ENCODE results near the gene VPS11. TPM values are rescaled to one million over a fixed set of nuclear protein-coding genes. Genes with fewer than 3 reads are reported as not detected.

The VPS11 gene
- total RNA-seq, 4 donors from 2014 or later = 26.3 to 72.6 (median 37.2) TPM

GRCh38 chr11:119108146-119108856, 40.7 kb downstream of the VPS11 start:
- Histone ChIP-seq H3K4me1 (peaks cover 5 to 40% (median 10%) of the 10 kb centered on the region in 4 donors), H3K4me3 (peak overlapping the region; percentile 81 to 96 (median 86)), H3K36me3 (peaks cover 0 to 32% (median 0%) of the 10 kb centered on the region in 3 donors), H3K9me3 (no peaks in the 10 kb centered on the region), H3K27me3 (no peaks in the 10 kb centered on the region), H3K27ac (peak overlapping the region; percentile 85 to 91 (median 88))
- DNase-seq = peak; percentile 63 to 78 (median 64)
- TF ChIP-seq, protein P1, sequence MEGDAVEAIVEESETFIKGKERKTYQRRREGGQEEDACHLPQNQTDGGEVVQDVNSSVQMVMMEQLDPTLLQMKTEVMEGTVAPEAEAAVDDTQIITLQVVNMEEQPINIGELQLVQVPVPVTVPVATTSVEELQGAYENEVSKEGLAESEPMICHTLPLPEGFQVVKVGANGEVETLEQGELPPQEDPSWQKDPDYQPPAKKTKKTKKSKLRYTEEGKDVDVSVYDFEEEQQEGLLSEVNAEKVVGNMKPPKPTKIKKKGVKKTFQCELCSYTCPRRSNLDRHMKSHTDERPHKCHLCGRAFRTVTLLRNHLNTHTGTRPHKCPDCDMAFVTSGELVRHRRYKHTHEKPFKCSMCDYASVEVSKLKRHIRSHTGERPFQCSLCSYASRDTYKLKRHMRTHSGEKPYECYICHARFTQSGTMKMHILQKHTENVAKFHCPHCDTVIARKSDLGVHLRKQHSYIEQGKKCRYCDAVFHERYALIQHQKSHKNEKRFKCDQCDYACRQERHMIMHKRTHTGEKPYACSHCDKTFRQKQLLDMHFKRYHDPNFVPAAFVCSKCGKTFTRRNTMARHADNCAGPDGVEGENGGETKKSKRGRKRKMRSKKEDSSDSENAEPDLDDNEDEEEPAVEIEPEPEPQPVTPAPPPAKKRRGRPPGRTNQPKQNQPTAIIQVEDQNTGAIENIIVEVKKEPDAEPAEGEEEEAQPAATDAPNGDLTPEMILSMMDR (IDR thresholded peaks at IDR 0.05) = no peak
- peak; percentile 15 to 29 for TF ChIP-seq POLR2A (IDR thresholded peaks at IDR 0.05)

DNA sequence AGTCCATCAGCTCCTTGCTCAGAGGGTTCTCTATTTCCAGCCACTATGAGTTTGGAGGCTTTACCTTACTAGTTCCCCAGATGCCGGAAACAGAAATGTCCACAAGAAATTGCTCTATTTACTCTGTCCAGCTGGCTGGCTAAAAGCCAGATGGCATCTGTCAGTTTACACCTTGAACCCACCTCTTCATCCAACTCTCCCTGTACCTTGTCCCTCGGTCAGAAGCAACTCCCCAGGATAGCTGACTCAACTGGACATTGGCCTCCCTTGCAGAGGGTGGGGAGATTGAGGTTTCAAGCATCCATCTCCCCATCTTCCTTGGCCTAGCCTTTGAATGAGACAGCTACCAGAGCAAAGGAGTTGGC, 41.2 kb downstream of the VPS11 start:
- peak in 2 of 3 donors; percentile 68 to 85 for DNase-seq
- no peak for TF ChIP-seq POLR2A (IDR thresholded peaks at IDR 0.05)
- TF ChIP-seq, protein P1 (IDR thresholded peaks at IDR 0.05) = no peak
- Histone ChIP-seq H3K4me1 (peaks cover 5 to 38% (median 10%) of the 10 kb centered on the region in 4 donors), H3K9me3 (no peaks in the 10 kb centered on the region), H3K27me3 (no peaks in the 10 kb centered on the region), H3K4me3 (peak overlapping the region in 3 of 4 donors; percentile 81 to 90 (median 83)), H3K27ac (peak overlapping the region; percentile 85 to 91 (median 88)), H3K36me3 (peaks cover 0 to 38% (median 0%) of the 10 kb centered on the region in 3 donors)

GRCh38 chr11:119109843-119110242, 42.2 kb downstream of the VPS11 start:
- no peak for TF ChIP-seq POLR2A (IDR thresholded peaks at IDR 0.05)
- TF ChIP-seq, protein P1 (IDR thresholded peaks at IDR 0.05) = no peak
- no peaks in the 10 kb centered on the region for H3K27me3 ChIP-seq
- peaks cover 5 to 38% (median 10%) of the 10 kb centered on the region in 4 donors for H3K4me1 ChIP-seq
- H3K9me3 ChIP-seq = no peaks in the 10 kb centered on the region
- peaks cover 0 to 48% (median 0%) of the 10 kb centered on the region in 3 donors for H3K36me3 ChIP-seq
- DNase-seq = peak in 1 of 3 donors; percentile 18
- H3K4me3 ChIP-seq = peak overlapping the region in 1 of 4 donors; percentile 90
- H3K27ac ChIP-seq = no peak overlapping the region

DNA sequence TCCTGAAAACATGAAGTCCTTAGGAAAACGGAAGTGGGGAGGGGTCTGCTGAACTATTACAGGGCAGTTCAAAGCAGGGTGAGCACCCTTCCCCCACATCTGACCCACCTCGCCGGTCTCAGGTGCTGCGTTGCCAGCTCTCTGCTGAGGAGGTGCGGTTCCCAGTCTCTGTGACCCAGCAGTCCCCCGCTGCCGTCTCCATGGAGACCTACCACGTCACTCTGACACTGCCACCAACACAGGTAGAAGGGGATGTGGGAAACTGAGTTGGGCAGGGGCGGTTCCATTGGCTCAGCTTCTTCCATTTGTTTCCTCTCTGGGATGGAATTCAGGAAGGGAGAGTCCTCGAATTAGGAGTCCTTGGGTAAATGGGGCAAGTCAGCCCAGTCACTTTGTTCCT, 42.8 kb downstream of the VPS11 start:
- DNase-seq = peak in 1 of 3 donors; percentile 16
- H3K9me3 ChIP-seq = no peaks in the 10 kb centered on the region
- H3K36me3 ChIP-seq = peaks cover 0 to 52% (median 0%) of the 10 kb centered on the region in 3 donors
- H3K27me3 ChIP-seq = no peaks in the 10 kb centered on the region
- no peak for TF ChIP-seq POLR2A (IDR thresholded peaks at IDR 0.05)
- TF ChIP-seq, protein P1 (IDR thresholded peaks at IDR 0.05) = no peak
- H3K4me1 ChIP-seq = peaks cover 5 to 38% (median 10%) of the 10 kb centered on the region in 4 donors
- no peak overlapping the region for H3K27ac ChIP-seq
- no peak overlapping the region for H3K4me3 ChIP-seq

DNA sequence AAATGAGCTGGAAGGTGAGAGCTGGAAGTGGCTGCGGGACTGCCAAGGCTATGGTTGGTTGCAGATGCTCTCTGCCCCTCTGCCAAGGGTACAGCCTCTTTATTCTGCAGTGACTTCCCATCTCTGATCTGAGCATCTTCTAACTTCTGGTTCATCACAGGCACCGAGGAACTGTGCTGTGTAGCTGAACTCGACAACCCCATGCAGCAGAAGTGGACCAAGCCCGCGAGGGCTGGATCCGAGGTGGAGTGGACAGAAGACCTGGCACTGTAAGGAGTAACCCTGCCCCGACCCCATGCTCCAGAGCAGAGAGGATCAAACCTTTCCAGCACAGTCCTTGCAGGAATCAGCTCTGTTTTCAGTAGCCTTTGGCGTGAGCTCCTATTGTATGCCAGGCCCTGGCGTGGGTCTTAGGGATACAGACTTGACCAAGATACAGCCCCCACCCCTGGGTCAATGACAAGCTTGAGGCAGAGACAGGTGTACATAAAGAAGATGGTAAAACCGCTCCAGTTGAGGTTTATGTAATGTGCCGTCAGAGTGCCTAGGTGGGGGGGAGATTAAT, 43.8 kb downstream of the VPS11 start:
- no peaks in the 10 kb centered on the region for H3K9me3 ChIP-seq
- H3K4me1 ChIP-seq = peaks cover 5 to 32% (median 10%) of the 10 kb centered on the region in 4 donors

More for the DNA sequence above, 43.8 kb downstream of the VPS11 start:
- H3K36me3 ChIP-seq = peaks cover 0 to 62% (median 0%) of the 10 kb centered on the region in 3 donors
- no peak overlapping the region for H3K27ac ChIP-seq
- TF ChIP-seq, protein P1 (IDR thresholded peaks at IDR 0.05) = no peak
- no peak for TF ChIP-seq POLR2A (IDR thresholded peaks at IDR 0.05)
- H3K27me3 ChIP-seq = no peaks in the 10 kb centered on the region
- H3K4me3 ChIP-seq = no peak overlapping the region
- no peak for DNase-seq
